ENCODE data around the gene C2CD4D. TPM values are rescaled to one million over a fixed set of nuclear protein-coding genes. Genes with fewer than 3 reads are reported as not detected.

Gene C2CD4D
- total RNA-seq, 1 donor = not detected

DNA sequence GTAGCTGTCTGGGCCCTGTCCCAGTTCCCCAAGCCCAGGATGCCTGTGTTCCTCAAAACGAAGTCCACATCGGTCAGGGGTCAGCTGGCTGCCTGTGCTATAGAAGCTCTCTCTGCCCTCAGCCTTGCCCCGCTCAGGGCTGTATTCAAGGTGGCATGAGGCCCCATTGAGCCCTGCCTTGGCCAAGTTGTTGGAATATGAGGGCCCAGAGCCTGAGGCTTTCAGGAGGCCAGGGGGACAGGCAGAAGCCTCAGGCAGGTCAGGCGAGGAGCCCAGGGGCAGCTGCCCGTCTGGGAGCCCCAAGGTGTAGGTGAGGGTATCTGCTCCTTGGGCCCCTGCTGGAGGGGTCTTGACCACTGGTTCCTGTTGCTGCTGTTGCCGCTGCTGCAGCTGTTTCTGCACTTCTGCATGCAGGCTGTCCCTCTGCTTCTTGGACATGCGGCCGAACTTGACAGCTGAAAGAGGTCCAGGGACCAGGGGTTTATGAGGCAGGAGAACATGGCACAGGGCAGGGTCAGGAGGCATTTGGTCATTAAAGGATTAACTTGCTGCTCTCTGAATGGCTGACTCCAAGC is 24.6 kb downstream of the C2CD4D start:
- TF ChIP-seq, protein P1, sequence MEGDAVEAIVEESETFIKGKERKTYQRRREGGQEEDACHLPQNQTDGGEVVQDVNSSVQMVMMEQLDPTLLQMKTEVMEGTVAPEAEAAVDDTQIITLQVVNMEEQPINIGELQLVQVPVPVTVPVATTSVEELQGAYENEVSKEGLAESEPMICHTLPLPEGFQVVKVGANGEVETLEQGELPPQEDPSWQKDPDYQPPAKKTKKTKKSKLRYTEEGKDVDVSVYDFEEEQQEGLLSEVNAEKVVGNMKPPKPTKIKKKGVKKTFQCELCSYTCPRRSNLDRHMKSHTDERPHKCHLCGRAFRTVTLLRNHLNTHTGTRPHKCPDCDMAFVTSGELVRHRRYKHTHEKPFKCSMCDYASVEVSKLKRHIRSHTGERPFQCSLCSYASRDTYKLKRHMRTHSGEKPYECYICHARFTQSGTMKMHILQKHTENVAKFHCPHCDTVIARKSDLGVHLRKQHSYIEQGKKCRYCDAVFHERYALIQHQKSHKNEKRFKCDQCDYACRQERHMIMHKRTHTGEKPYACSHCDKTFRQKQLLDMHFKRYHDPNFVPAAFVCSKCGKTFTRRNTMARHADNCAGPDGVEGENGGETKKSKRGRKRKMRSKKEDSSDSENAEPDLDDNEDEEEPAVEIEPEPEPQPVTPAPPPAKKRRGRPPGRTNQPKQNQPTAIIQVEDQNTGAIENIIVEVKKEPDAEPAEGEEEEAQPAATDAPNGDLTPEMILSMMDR (IDR thresholded peaks at IDR 0.05; ENCODE audit: insufficient read depth, low read depth, low read length) = no peak
- no peak for DNase-seq (ENCODE audit: low read depth)
- H3K4me3 ChIP-seq (ENCODE audit: low read depth, low read length) = no peak overlapping the region

DNA sequence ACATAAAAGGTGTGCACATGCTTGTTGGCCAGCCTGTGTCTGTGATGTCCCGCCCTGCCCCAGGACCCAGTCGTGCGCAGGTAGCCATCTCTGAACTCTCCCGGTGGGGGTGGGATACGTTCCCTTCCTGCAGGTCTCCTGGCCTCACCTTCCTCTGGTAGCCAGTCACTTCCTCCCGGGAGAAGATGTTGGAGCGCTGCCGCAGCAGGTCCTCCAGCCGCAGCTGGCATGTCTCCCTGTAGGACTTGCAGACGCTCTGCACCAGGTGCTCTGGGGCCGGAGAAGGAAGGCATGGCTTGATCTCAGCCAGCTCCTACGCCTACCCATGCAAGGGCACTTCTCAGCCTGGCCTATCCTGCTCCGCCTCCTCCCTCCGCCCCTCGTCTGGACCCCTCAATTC is 25.2 kb downstream of the C2CD4D start:
- no peak for DNase-seq (ENCODE audit: low read depth)
- TF ChIP-seq, protein P1 (IDR thresholded peaks at IDR 0.05; ENCODE audit: insufficient read depth, low read depth, low read length) = no peak
- no peak overlapping the region for H3K4me3 ChIP-seq (ENCODE audit: low read depth, low read length)

DNA sequence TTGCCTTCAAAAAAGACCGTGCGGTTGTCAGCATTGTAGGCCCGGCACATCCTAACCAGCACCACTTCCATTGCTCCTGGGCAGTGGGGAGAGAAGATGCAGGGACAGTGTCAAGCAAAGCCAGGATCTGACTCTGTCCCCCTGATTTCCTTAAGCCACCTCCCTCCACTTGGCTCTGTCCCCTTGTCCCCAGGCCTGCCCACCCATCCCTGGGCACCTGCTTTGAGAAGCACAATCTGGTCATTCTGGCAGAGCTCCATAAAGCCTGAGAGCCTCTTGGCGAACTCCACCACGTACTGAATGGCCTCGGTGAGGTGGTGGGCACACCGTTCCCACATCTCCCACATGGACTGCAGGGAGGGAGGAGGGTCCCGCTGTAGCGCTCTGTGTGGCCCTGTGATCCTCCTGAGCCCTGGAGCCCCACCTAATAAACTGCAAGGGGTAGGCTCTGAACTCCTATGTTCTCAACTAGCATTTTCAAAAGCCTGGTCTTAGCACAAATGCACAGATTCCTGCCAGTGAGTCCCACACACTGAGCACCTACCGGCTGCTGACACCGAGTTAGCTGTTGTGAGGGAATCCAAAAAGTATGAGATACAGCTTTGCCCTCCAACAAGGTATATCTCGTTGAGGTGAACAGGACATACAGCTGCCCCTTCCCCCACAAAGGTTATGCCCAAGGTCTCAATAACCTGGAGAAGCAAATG is 26.2 kb downstream of the C2CD4D start:
- H3K4me3 ChIP-seq (ENCODE audit: low read depth, low read length) = no peak overlapping the region
- TF ChIP-seq, protein P1 (IDR thresholded peaks at IDR 0.05; ENCODE audit: insufficient read depth, low read depth, low read length) = no peak
- no peak for DNase-seq (ENCODE audit: low read depth)

DNA sequence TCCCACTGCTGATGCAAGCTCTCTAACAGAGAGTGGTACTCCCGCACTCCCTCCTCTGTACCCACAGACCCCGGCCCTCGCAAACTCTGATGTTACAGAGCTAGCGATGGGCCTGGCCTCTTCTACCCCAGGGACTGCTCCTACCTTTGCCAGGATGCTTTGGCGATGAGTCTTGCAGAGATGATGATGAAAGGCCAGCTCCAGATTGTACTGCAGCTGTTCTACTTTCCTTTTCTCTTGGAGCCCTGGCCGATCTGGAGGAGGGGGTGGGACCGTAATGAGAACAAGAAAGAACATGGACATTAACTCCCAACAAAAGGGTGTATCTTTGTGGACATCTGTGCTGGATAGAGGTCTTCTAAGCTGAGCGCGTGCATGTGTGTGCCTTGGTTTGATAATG is 28.4 kb downstream of the C2CD4D start:
- DNase-seq (ENCODE audit: low read depth) = peak; percentile 27
- TF ChIP-seq, protein P1 (IDR thresholded peaks at IDR 0.05; ENCODE audit: insufficient read depth, low read depth, low read length) = no peak
- H3K4me3 ChIP-seq (ENCODE audit: low read depth, low read length) = no peak overlapping the region

DNA sequence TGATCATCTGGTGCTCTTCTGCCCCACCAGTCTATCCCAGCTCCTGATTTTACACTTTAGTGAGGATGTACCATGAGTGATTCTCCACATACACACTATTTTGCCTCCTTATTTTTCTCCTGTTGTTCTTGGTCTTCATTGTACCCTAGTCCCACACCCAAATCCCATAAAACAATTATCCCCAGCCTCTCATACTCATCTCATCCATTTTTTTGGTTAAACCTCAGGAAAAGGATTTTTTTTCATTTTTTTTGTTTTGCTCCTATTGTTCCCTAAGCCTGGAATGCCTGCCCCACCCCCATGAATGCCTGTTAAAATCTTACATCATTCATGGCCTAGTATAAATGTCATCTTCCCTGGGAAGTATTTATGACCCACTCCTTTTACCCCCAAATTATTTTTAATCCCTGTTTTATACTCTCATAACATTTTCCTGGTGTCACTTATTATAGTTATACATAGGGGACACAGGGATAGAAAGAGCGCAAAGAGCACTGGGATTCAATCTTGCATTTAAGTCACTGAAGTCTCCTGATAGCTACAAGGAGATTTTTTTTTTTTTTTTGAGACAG is 29.5 kb downstream of the C2CD4D start:
- TF ChIP-seq, protein P1 (IDR thresholded peaks at IDR 0.05; ENCODE audit: insufficient read depth, low read depth, low read length) = no peak
- no peak for DNase-seq (ENCODE audit: low read depth)
- H3K4me3 ChIP-seq (ENCODE audit: low read depth, low read length) = no peak overlapping the region

DNA sequence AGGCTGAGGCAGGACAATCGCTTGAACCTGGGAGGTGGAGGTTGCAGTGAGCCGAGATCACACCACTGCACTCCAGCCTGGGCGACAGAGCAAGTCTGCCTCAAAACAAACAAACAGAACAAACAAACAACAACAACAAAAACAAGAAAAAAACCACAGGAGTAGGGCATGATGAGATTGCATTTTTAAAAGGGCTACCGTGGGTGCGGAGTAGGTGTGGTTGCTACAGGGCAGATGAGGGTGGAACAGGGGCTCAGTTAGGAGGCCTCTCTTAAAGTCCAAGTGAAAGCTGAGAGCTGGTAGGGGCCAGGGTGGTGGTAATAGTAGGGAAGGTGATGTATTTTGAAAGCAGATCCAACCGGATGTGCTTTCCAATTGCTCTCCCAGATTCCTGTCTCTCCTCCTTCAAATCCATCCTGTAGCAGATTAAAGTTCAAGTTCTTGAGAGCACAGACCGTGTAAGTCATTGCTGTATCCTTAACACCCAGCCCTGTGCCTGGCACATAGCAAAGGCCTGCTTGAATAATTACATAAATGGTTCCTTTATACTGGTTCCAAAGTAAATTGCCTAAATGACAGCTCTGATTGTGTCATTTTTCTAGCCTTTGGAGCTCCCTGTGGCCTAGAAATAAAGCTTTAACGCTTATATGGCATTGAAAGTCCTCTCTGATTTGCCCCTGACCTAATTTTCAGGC is 30.2 kb downstream of the C2CD4D start:
- no peak overlapping the region for H3K4me3 ChIP-seq (ENCODE audit: low read depth, low read length)
- no peak for DNase-seq (ENCODE audit: low read depth)
- TF ChIP-seq, protein P1 (IDR thresholded peaks at IDR 0.05; ENCODE audit: insufficient read depth, low read depth, low read length) = no peak
